Measurements from ENCODE around the gene BATF3. TPM values are rescaled to one million over a fixed set of nuclear protein-coding genes. Genes with fewer than 3 reads are reported as not detected.

The BATF3 gene
- total RNA-seq, 1 experiment from 2014 or later = 2.1 TPM

GRCh38 chr1:212698467-212699103 lies 1.1 kb downstream of the BATF3 start:
- Histone ChIP-seq H2AK5ac (ENCODE audit: insufficient read length, low read length) (no peak overlapping the region), H2BK20ac (ENCODE audit: low read depth, low read length, poor library complexity, severe bottlenecking) (no peak overlapping the region), H3K4me1 (ENCODE audit: insufficient read depth, low read length) (no peaks in the 10 kb centered on the region), H4K20me1 (ENCODE audit: control insufficient read depth, insufficient read depth, insufficient read length) (no peaks in the 10 kb centered on the region), H3K27ac (ENCODE audit: insufficient read length, low read depth, low read length) (no peak overlapping the region), H3K79me1 (ENCODE audit: insufficient read depth, low read depth, low read length, poor library complexity, severe bottlenecking) (no peaks in the 10 kb centered on the region), H2BK15ac (ENCODE audit: low read depth, low read length) (no peak overlapping the region), H3K9ac (ENCODE audit: extremely low read depth, insufficient read length, low read length) (no peak overlapping the region), H2AFZ (ENCODE audit: low read length) (no peak overlapping the region), H3K9me3 (ENCODE audit: control insufficient read depth, low read depth, low read length) (no peaks in the 10 kb centered on the region), H4K91ac (ENCODE audit: insufficient read length, low read depth, low read length) (no peak overlapping the region), H3K79me2 (ENCODE audit: insufficient read depth, low read length) (no peaks in the 10 kb centered on the region), H3K18ac (ENCODE audit: insufficient read length, low read depth, low read length) (no peak overlapping the region), H3K56ac (ENCODE audit: insufficient read length, low read depth, low read length) (no peak overlapping the region), H2BK120ac (ENCODE audit: low read depth, low read length, poor library complexity, severe bottlenecking) (no peak overlapping the region), H4K5ac (ENCODE audit: insufficient read length, low read depth, low read length) (no peak overlapping the region), H3K23me2 (ENCODE audit: insufficient read length, low read depth, low read length, poor library complexity, severe bottlenecking) (peaks cover 6% of the 10 kb centered on the region), H3K23ac (ENCODE audit: insufficient read length, low read depth, low read length) (no peak overlapping the region), H2BK12ac (ENCODE audit: insufficient read length, low read depth, low read length) (no peak overlapping the region), H3K4me2 (ENCODE audit: insufficient read depth, insufficient read length, low read length) (peak overlapping the region; percentile 75), H3K4ac (ENCODE audit: low read depth, low read length) (no peak overlapping the region), H3K14ac (ENCODE audit: insufficient read depth, low read length) (no peak overlapping the region), H3K27me3 (ENCODE audit: insufficient read depth, low read length) (peaks cover 26% of the 10 kb centered on the region), H4K8ac (replicated peaks; ENCODE audit: insufficient read length, low read depth, low read length) (no peak overlapping the region), H3T11ph (ENCODE audit: low read length) (no peak overlapping the region), H2BK5ac (ENCODE audit: insufficient read length, low read length) (no peak overlapping the region)
- Mint-ChIP-seq H3K4me1 (peaks cover 12% of the 10 kb centered on the region in 2 experiments), H3K36me3 (ENCODE audit: insufficient read depth in 1 of 3, low read depth in 3 of 3) (peaks cover 0 to 2% (median 0%) of the 10 kb centered on the region in 3 experiments; a peak in 1 of 7 replicates), H3K9me3 (0 out of 5 replicates have a peak, but pooled peaks cover 0 to 2% of the 10 kb centered on the region in 2 experiments), H3K27ac (no peak overlapping the region; a peak in 1 of 7 replicates), H3K4me3 (peak overlapping the region; percentile 29 to 73), H3K27me3 (ENCODE audit: low read depth) (peaks cover 92% of the 10 kb centered on the region)
- TF ChIP-seq CTCF (conservative IDR thresholded peaks at IDR 0.05) = no peak
- no CpG with 5 or more reads among the region's 12 CpGs for WGBS (ENCODE audit: extremely low coverage, insufficient read length, low lambda C conversion rate)
- no peak for DNase-seq
